A549 (cell line): ENCODE results near the gene CUL4A. TPM values are rescaled to one million over a fixed set of nuclear protein-coding genes. Genes with fewer than 3 reads are reported as not detected.

Source experiments
- ATAC-seq, 2 experiments: fragments of 200-7000 bp in 1 of 2; fragments of >200 bp in 1 of 2; cut with Nextera tagmentation in 1 of 2; cut with Tn5 transposase in 1 of 2; 3 replicates each; pipeline versions ENCODE4 v1.8.0 to v1.9.1; 2018 to 2020; ENCODE audit warnings: mild to moderate bottlenecking in 1 of 2, moderate library complexity in 1 of 2
- CTCF ChIA-PET: fragments of 300-600 bp; sonication (Branson Sonifier 250); formaldehyde crosslinking; extraction: SDS; loops from one replicate; lab custom pipeline; 2021; ENCODE audit warnings: antibody characterized with exemption, inconsistent platforms; lab: Yijun Ruan, JAX
- POLR2A ChIA-PET: fragments of 350-600 bp; formaldehyde crosslinking; extraction: SDS; loops from one replicate; lab custom pipeline; 2021; ENCODE audit warnings: antibody characterized with exemption, inconsistent platforms; lab: Yijun Ruan, JAX
- DNase-seq, 2 experiments: peaks; one replicate each; pipeline versions ENCODE4 v3.0.0 to v3.0.0-alpha.2; 2011 to 2016; ENCODE audit warnings: low read depth in 1 of 2, low spot score in 1 of 2
- FAIRE-seq: peaks from 2 replicates; lab custom pipeline; 2011; peaks lifted over from hg19 to GRCh38; lab: Jason Lieb, UNC
- H3K27ac ChIP-seq, 2 experiments: fragments of >200 bp; sonication (Bioruptor Twin); formaldehyde crosslinking; 3 replicates each; pipeline ENCODE4 v1.5.1; 2016 to 2017
- H3K4me1 ChIP-seq: fragments of >200 bp; sonication (Bioruptor Twin); formaldehyde crosslinking; 3 replicates; pipeline ENCODE4 v1.6.1; 2016
- H3K4me2 ChIP-seq: fragments of >200 bp; sonication (Bioruptor Twin); formaldehyde crosslinking; 3 replicates; pipeline ENCODE4 v1.6.1; 2016
- H3K4me3 ChIP-seq: fragments of >200 bp; sonication (Bioruptor Twin); formaldehyde crosslinking; 3 replicates; pipeline ENCODE4 v1.5.1; 2016
- H3K9me3 ChIP-seq: fragments of >200 bp; sonication (Bioruptor Twin); formaldehyde crosslinking; 3 replicates; pipeline ENCODE4 v1.6.1; 2016
- CBX2 ChIP-seq: fragments of 200-600 bp; sonication (generic); IDR thresholded peaks from 2 replicates; pipeline ENCODE4 v1.6.1; 2016; ENCODE audit warnings: low read depth, mild to moderate bottlenecking, borderline replicate concordance
- CBX8 ChIP-seq: fragments of 200-600 bp; sonication (generic); IDR thresholded peaks from 2 replicates; pipeline ENCODE4 v1.6.1; 2016
- CEBPB ChIP-seq, 2 experiments: fragments of >200 bp in 1 of 2; sonication (Bioruptor Twin) in 1 of 2; formaldehyde crosslinking in 1 of 2; IDR thresholded peaks; 2 replicates each; pipeline ENCODE4 v1.6.1; 2012 to 2016
- ESRRA ChIP-seq: fragments of 150-350 bp; IDR thresholded peaks from 2 replicates; pipeline ENCODE4 v1.6.1; 2014; ENCODE audit warnings: mild to moderate bottlenecking, low read length, borderline replicate concordance
- FOSB ChIP-seq: fragments of 250-450 bp; sonication (Bioruptor Pico); IDR thresholded peaks from 2 replicates; pipeline ENCODE4 v1.5.0; 2020; ENCODE audit warnings: mild to moderate bottlenecking, moderate library complexity
- GATA3 ChIP-seq: IDR thresholded peaks from 2 replicates; pipeline ENCODE4 v1.6.1; 2012; ENCODE audit warnings: borderline replicate concordance
- HEYL ChIP-seq: fragments of 250-450 bp; sonication (Bioruptor Pico); IDR thresholded peaks from 2 replicates; pipeline ENCODE4 v1.8.0; 2021; ENCODE audit warnings: mild to moderate bottlenecking, moderate library complexity
- HOXA7 ChIP-seq: fragments of 250-450 bp; sonication (Bioruptor Pico); IDR thresholded peaks from 2 replicates; pipeline ENCODE4 v1.5.0; 2020; ENCODE audit warnings: mild to moderate bottlenecking, moderate library complexity
- HOXB5 ChIP-seq: fragments of 250-450 bp; sonication (Bioruptor Pico); IDR thresholded peaks from 2 replicates; pipeline ENCODE4 v1.5.0; 2020; ENCODE audit warnings: mild to moderate bottlenecking, moderate library complexity
- JUN ChIP-seq, 2 experiments: fragments of >200 bp; sonication (Bioruptor Twin); formaldehyde crosslinking; IDR thresholded peaks; 2 replicates in 1 of 2; 3 replicates in 1 of 2; pipeline ENCODE4 v1.6.1; 2016 to 2017
- KDM1A ChIP-seq: fragments of 200-600 bp; sonication (generic); IDR thresholded peaks from 2 replicates; pipeline ENCODE4 v1.6.1; 2016; ENCODE audit warnings: low read depth, mild to moderate bottlenecking
- KDM5A ChIP-seq: fragments of 200-600 bp; sonication (generic); IDR thresholded peaks from 2 replicates; pipeline ENCODE4 v1.6.1; 2016; ENCODE audit warnings: antibody characterized with exemption, mild to moderate bottlenecking
- MYC ChIP-seq: IDR thresholded peaks from 2 replicates; pipeline ENCODE4 v1.6.1; 2012; ENCODE audit warnings: mild to moderate bottlenecking, inconsistent platforms, low read length, improper control_type of control experiment, borderline replicate concordance
- NFE2L2 ChIP-seq: fragments of 150-350 bp; conservative IDR thresholded peaks from 2 replicates; pipeline ENCODE4 v1.6.1; 2014; ENCODE audit warnings: low read length
- PHF8 ChIP-seq: fragments of 200-600 bp; sonication (generic); IDR thresholded peaks from 2 replicates; pipeline ENCODE4 v1.6.1; 2016; ENCODE audit warnings: low read depth, mild to moderate bottlenecking, antibody characterized with exemption, moderate library complexity, borderline replicate concordance
- POLR2A ChIP-seq: IDR thresholded peaks from 2 replicates; pipeline ENCODE4 v1.6.1; 2012; ENCODE audit warnings: mild to moderate bottlenecking, low read length
- RARB ChIP-seq: fragments of 250-450 bp; sonication (Bioruptor Pico); IDR thresholded peaks from 2 replicates; pipeline ENCODE4 v1.8.0; 2021; ENCODE audit warnings: mild to moderate bottlenecking, moderate library complexity
- RCOR1 ChIP-seq: fragments of 150-350 bp; IDR thresholded peaks from 2 replicates; pipeline ENCODE4 v1.6.1; 2014; ENCODE audit warnings: antibody characterized with exemption, low read length, low read depth
- RFX5 ChIP-seq: fragments of 450-650 bp; IDR thresholded peaks from 2 replicates; pipeline ENCODE4 v1.7.1; 2014; ENCODE audit warnings: antibody characterized with exemption, mild to moderate bottlenecking, moderate library complexity
- SMC3 ChIP-seq: fragments of >200 bp; sonication (Bioruptor Twin); formaldehyde crosslinking; IDR thresholded peaks from 3 replicates; pipeline ENCODE4 v1.6.1; 2018; ENCODE audit warnings: inconsistent platforms
- SREBF2 ChIP-seq: fragments of 450-650 bp; IDR thresholded peaks from 2 replicates; pipeline ENCODE4 v1.6.1; 2014; ENCODE audit warnings: mild to moderate bottlenecking, moderate library complexity
- whole genome bisulfite sequencing: methylation state at CpG from one replicate; pipeline ENCODE4 v1.1.6; 2017; ENCODE audit errors: missing lambda C conversion rate; 5-methylcytosine and 5-hydroxymethylcytosine counted together
- polyA plus RNA-seq, 4 experiments: library from polyadenylated mRNA; depleted of rRNA in 3 of 4; stranded (reverse); fragments of >200 nt; fragmentation: RNase III in 1 of 4; extraction: RNeasy Plus Mini Kit Qiagen cat#74134 plus additional on column Dnase treatment in 1 of 4; gene quantifications; 2 replicates in 3 of 4; 3 replicates in 1 of 4; pipeline ENCODE4 v1.2.3, GENCODE V29; 2011 to 2017
- TF ChIP-seq, protein P1 (sequence below): fragments of 200-600 bp; sonication (generic); IDR thresholded peaks from 2 replicates; pipeline ENCODE4 v1.6.1; 2016; ENCODE audit warnings: antibody characterized with exemption, mild to moderate bottlenecking, moderate library complexity
- TF ChIP-seq, protein P2 (sequence below): fragments of 250-450 bp; sonication (Bioruptor Pico); IDR thresholded peaks from 2 replicates; pipeline ENCODE4 v1.5.0; 2021; ENCODE audit warnings: mild to moderate bottlenecking, moderate library complexity, borderline replicate concordance
- TF ChIP-seq, protein P3 (sequence below): IDR thresholded peaks from 2 replicates; pipeline ENCODE4 v1.6.1; 2012; ENCODE audit warnings: low read depth, borderline replicate concordance
- TF ChIP-seq, protein P4 (sequence below): fragments of >200 bp; sonication (Bioruptor Twin); formaldehyde crosslinking; IDR thresholded peaks from 3 replicates; pipeline ENCODE4 v1.6.1; 2016
- TF ChIP-seq, protein P5 (sequence below): fragments of 450-650 bp; IDR thresholded peaks from 2 replicates; pipeline ENCODE4 v1.6.1; 2014; ENCODE audit warnings: antibody characterized with exemption

The CUL4A gene
- polyA plus RNA-seq, 2 of the 4 experiments (the other 2 are of a cell fraction), result 49.6 to 55.4 TPM

DNA sequence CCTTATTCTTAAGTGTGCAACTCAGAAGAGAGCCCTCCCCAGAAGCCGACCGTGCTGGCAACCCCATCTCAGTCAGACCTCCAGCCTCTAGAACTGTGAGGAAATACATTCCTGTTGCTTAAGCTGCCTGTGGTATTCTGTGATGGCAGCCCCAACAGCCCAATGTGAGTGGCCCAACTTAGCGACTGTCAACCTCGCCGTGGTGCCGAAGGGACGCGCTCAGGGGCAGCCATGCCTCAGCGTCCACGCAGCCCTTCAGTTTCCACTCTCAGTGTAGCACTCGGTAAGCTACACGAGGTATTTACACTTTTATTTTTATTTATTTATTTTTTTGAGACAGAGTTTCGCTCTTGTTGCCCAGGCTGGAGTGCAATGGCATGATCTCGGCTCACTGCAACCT, 32.6 kb upstream of the CUL4A start:
- ATAC-seq (no peak), FAIRE-seq (no peak), DNase-seq (no peak)
- Histone ChIP-seq H3K9me3 (no peaks in the 10 kb centered on the region), H3K4me3 (no peak overlapping the region), H3K4me1 (0 out of 3 replicates have a peak, but pooled peaks cover 5% of the 10 kb centered on the region)
- CTCF ChIA-PET, result no interaction called here
- no peak for TF ChIP-seq RARB (CRISPR knock-in tag)
- TF ChIP-seq, protein P1, sequence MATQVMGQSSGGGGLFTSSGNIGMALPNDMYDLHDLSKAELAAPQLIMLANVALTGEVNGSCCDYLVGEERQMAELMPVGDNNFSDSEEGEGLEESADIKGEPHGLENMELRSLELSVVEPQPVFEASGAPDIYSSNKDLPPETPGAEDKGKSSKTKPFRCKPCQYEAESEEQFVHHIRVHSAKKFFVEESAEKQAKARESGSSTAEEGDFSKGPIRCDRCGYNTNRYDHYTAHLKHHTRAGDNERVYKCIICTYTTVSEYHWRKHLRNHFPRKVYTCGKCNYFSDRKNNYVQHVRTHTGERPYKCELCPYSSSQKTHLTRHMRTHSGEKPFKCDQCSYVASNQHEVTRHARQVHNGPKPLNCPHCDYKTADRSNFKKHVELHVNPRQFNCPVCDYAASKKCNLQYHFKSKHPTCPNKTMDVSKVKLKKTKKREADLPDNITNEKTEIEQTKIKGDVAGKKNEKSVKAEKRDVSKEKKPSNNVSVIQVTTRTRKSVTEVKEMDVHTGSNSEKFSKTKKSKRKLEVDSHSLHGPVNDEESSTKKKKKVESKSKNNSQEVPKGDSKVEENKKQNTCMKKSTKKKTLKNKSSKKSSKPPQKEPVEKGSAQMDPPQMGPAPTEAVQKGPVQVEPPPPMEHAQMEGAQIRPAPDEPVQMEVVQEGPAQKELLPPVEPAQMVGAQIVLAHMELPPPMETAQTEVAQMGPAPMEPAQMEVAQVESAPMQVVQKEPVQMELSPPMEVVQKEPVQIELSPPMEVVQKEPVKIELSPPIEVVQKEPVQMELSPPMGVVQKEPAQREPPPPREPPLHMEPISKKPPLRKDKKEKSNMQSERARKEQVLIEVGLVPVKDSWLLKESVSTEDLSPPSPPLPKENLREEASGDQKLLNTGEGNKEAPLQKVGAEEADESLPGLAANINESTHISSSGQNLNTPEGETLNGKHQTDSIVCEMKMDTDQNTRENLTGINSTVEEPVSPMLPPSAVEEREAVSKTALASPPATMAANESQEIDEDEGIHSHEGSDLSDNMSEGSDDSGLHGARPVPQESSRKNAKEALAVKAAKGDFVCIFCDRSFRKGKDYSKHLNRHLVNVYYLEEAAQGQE, result no peak
- TF ChIP-seq KDM1A, result no peak
- no peak for TF ChIP-seq FOSB (CRISPR knock-in tag)
- TF ChIP-seq, protein P2, sequence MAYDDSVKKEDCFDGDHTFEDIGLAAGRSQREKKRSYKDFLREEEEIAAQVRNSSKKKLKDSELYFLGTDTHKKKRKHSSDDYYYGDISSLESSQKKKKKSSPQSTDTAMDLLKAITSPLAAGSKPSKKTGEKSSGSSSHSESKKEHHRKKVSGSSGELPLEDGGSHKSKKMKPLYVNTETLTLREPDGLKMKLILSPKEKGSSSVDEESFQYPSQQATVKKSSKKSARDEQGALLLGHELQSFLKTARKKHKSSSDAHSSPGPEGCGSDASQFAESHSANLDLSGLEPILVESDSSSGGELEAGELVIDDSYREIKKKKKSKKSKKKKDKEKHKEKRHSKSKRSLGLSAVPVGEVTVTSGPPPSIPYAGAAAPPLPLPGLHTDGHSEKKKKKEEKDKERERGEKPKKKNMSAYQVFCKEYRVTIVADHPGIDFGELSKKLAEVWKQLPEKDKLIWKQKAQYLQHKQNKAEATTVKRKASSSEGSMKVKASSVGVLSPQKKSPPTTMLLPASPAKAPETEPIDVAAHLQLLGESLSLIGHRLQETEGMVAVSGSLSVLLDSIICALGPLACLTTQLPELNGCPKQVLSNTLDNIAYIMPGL, result no peak
- TF ChIP-seq RCOR1, result no peak
- no peak for TF ChIP-seq HOXB5 (CRISPR knock-in tag)
- no peak for TF ChIP-seq RFX5
- no peak for TF ChIP-seq POLR2A
- TF ChIP-seq JUN (IDR thresholded peaks at IDR 0.05), result no peak
- no peak for TF ChIP-seq HEYL
- TF ChIP-seq SMC3, result no peak
- TF ChIP-seq CBX2, result no peak
- TF ChIP-seq, all 56 proteins: peak for 0
- Histone ChIP-seq H3K27ac (no peak overlapping the region), H3K4me2 (no peak overlapping the region)
- WGBS, result 96% methylated on average over 14 of the region's 14 CpGs
- POLR2A ChIA-PET, result no interaction called here

DNA sequence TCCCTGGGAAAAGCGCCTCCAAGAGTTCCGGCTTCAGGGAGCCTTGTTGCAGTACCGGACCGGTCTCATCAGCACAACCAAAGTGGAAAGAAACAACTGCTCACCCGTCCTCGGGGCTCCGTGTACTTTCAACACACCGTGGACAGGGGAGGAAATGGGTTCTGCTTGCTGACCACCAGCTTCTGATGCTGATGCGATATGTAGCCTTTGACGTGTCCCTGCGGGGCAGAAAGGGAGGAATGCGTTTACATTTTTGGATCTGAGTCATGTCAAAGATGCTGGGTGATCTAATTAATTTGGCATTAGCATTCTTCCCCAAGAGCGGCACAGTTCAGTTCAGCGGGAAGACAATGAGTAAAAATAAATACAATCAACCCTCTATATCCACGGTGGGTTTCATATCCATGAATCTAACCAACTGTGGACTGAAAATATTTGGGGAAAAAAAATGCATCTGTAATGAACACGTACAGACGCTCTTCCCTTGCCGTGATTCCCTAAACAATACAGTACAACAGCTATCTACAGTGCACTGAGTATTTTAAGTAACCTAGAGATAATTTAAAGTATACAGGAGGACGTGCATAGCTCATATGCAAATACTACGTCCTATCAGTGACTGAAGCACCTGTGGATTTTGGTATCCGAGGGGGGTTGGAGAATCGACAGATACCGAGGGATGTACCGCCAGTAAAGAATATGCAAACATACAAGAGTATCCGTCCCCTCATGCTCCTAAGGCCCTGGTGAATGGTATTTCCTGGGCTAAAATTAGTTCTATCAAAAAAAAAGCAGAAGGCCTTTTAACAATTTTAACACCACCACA, 31.1 kb upstream of the CUL4A start:
- H3K4me2 ChIP-seq, result peak overlapping the region; percentile 15; the same call in 1 of the 3 replicates

DNA sequence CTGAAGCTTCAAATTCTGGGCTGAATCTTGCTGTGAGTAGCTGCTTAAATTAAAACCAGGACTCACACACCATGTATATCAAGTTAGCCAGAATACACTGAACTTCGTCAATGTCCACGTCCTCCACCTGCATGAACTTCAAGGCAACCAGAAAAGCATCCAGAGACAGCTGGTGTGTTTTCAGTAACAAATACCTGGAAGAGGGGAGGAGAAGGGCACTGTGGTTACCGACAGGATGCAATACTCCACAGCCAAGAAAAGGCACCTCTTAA, 30.6 kb upstream of the CUL4A start:
- H3K4me3 ChIP-seq, result no peak overlapping the region
- H3K9me3 ChIP-seq, result no peaks in the 10 kb centered on the region
- peaks cover 9% of the 10 kb centered on the region; the same call in 1 of the 3 replicates for H3K4me1 ChIP-seq
- no peak overlapping the region for H3K27ac ChIP-seq
- no peak for DNase-seq
- ChIA-PET POLR2A (no interaction called here), CTCF (interaction anchor here (1.5 kb wide), 1 partner anchor 9 kb away, joined by 4 read pairs; no protein-coding TSS in a partner anchor)
- no peak for ATAC-seq
- FAIRE-seq, result no peak
- no peak overlapping the region for H3K4me2 ChIP-seq
- 92% methylated on average over 3 of the region's 3 CpGs for WGBS
- TF ChIP-seq KDM5A, result no peak
- TF ChIP-seq CBX8, result no peak
- TF ChIP-seq NFE2L2, result no peak
- no peak for TF ChIP-seq PHF8
- no peak for TF ChIP-seq MYC
- TF ChIP-seq CEBPB (IDR thresholded peaks at IDR 0.05), result no peak
- no peak for TF ChIP-seq SREBF2
- TF ChIP-seq, protein P3, sequence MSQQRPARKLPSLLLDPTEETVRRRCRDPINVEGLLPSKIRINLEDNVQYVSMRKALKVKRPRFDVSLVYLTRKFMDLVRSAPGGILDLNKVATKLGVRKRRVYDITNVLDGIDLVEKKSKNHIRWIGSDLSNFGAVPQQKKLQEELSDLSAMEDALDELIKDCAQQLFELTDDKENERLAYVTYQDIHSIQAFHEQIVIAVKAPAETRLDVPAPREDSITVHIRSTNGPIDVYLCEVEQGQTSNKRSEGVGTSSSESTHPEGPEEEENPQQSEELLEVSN, result no peak
- TF ChIP-seq GATA3, result no peak
- TF ChIP-seq RFX5, result no peak
- no peak for TF ChIP-seq HOXA7 (CRISPR knock-in tag)
- TF ChIP-seq, protein P4, sequence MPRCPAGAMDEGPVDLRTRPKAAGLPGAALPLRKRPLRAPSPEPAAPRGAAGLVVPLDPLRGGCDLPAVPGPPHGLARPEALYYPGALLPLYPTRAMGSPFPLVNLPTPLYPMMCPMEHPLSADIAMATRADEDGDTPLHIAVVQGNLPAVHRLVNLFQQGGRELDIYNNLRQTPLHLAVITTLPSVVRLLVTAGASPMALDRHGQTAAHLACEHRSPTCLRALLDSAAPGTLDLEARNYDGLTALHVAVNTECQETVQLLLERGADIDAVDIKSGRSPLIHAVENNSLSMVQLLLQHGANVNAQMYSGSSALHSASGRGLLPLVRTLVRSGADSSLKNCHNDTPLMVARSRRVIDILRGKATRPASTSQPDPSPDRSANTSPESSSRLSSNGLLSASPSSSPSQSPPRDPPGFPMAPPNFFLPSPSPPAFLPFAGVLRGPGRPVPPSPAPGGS, result no peak
- no peak for TF ChIP-seq ESRRA

More for the DNA sequence above, 31.1 kb upstream of the CUL4A start:
- ChIA-PET POLR2A (no interaction called here), CTCF (interaction anchor here (1.5 kb wide), 1 partner anchor 9 kb away, joined by 4 read pairs; no protein-coding TSS in a partner anchor)
- ATAC-seq (peak in 1 of 2 experiments; percentile 42; a peak in 3 of 6 replicates), DNase-seq (no peak), FAIRE-seq (no peak)
- Histone ChIP-seq H3K9me3 (no peaks in the 10 kb centered on the region), H3K4me3 (no peak overlapping the region), H3K4me1 (0 out of 3 replicates have a peak, but pooled peaks cover 5% of the 10 kb centered on the region), H3K27ac (peak overlapping the region in 1 of 2 experiments; percentile 25; a peak in 1 of 6 replicates)
- TF ChIP-seq SREBF2 (no peak), HOXB5 (CRISPR knock-in tag) (no peak)
- TF ChIP-seq, protein P5, sequence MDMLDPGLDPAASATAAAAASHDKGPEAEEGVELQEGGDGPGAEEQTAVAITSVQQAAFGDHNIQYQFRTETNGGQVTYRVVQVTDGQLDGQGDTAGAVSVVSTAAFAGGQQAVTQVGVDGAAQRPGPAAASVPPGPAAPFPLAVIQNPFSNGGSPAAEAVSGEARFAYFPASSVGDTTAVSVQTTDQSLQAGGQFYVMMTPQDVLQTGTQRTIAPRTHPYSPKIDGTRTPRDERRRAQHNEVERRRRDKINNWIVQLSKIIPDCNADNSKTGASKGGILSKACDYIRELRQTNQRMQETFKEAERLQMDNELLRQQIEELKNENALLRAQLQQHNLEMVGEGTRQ, result no peak
- 63% methylated on average over 25 of the region's 25 CpGs for WGBS
